GM23338 (cell line): ENCODE results near the gene SNX4. TPM values are rescaled to one million over a fixed set of nuclear protein-coding genes. Genes with fewer than 3 reads are reported as not detected.
A peak's percentile ranks its signal among the peaks of the same experiment; 100 is the strongest.

ENCODE experiments used
- ATAC-seq: fragments of 200-7000 bp; cut with Tn5 transposase; 3 replicates; pipeline ENCODE4 v1.9.1; 2020
- DNase-seq: peaks from one replicate; pipeline ENCODE4 v3.0.0-alpha.2; 2015; ENCODE audit warnings: low spot score
- H2AFZ ChIP-seq: fragments of 200-600 bp; sonication (generic); 2 replicates; pipeline ENCODE4 v1.8.0; 2016; ENCODE audit warnings: antibody characterized with exemption, mild to moderate bottlenecking, moderate library complexity
- H3F3A ChIP-seq: fragments of 200-600 bp; sonication (generic); replicated peaks from 2 replicates; pipeline ENCODE4 v1.8.0; 2017; ENCODE audit warnings: antibody characterized with exemption, mixed run types, low read depth
- H3K27ac ChIP-seq: fragments of 200-600 bp; sonication (generic); 2 replicates; pipeline ENCODE4 v1.6.1; 2016; ENCODE audit warnings: low read depth
- H3K27me3 ChIP-seq: fragments of 200-600 bp; sonication (generic); 2 replicates; pipeline ENCODE4 v1.8.0; 2016; ENCODE audit warnings: mild to moderate bottlenecking, mixed run types, moderate library complexity; ENCODE audit not compliant: insufficient read depth
- H3K36me3 ChIP-seq: fragments of 200-600 bp; sonication (generic); 2 replicates; pipeline ENCODE4 v1.8.0; 2016; ENCODE audit warnings: mild to moderate bottlenecking; ENCODE audit not compliant: insufficient read depth
- H3K4me1 ChIP-seq: fragments of 200-600 bp; sonication (generic); 2 replicates; pipeline ENCODE4 v1.8.0; 2016; ENCODE audit warnings: mild to moderate bottlenecking, moderate library complexity; ENCODE audit not compliant: insufficient read depth
- H3K4me2 ChIP-seq: fragments of 200-600 bp; sonication (generic); 2 replicates; pipeline ENCODE4 v1.7.1; 2017; ENCODE audit warnings: mixed run types
- H3K4me3 ChIP-seq: fragments of 200-600 bp; sonication (generic); 2 replicates; pipeline ENCODE4 v1.6.1; 2016; ENCODE audit warnings: mixed run types
- H3K79me2 ChIP-seq: fragments of 200-600 bp; sonication (generic); replicated peaks from 2 replicates; pipeline ENCODE4 v1.8.0; 2017; ENCODE audit warnings: mild to moderate bottlenecking; ENCODE audit not compliant: insufficient read depth
- H3K9me2 ChIP-seq: fragments of 200-600 bp; sonication (generic); 2 replicates; pipeline ENCODE4 v1.8.0; 2017; ENCODE audit not compliant: insufficient read depth
- H4K20me1 ChIP-seq: fragments of 200-600 bp; sonication (generic); replicated peaks from 2 replicates; pipeline ENCODE4 v1.8.0; 2017; ENCODE audit warnings: mild to moderate bottlenecking; ENCODE audit not compliant: insufficient read depth
- H3K27ac Mint-ChIP-seq: 2 replicates; pipeline ENCODE4 v1.8.0; 2020; ENCODE audit warnings: inconsistent platforms, mild to moderate bottlenecking, moderate library complexity, mixed read lengths
- H3K27me3 Mint-ChIP-seq: 3 replicates; pipeline ENCODE4 v1.8.0; 2022; ENCODE audit warnings: low read depth, mild to moderate bottlenecking, moderate library complexity, mixed read lengths, inconsistent platforms; ENCODE audit not compliant: insufficient read depth, poor library complexity
- H3K36me3 Mint-ChIP-seq: 3 replicates; pipeline ENCODE4 v1.8.0; 2021; ENCODE audit warnings: low read depth, mild to moderate bottlenecking, inconsistent platforms, moderate library complexity, mixed read lengths
- H3K4me1 Mint-ChIP-seq: 3 replicates; pipeline ENCODE4 v1.8.0; 2020; ENCODE audit warnings: mild to moderate bottlenecking, inconsistent platforms, mixed read lengths
- H3K4me3 Mint-ChIP-seq: 3 replicates; pipeline ENCODE4 v1.8.0; 2021; ENCODE audit warnings: moderate library complexity, mild to moderate bottlenecking, inconsistent platforms, mixed read lengths
- H3K9me3 Mint-ChIP-seq: 3 replicates; pipeline ENCODE4 v1.8.0; 2020; ENCODE audit warnings: moderate library complexity, mild to moderate bottlenecking, inconsistent platforms, mixed read lengths
- CREB1 ChIP-seq: fragments of 250-450 bp; sonication (Bioruptor Pico); IDR thresholded peaks from 2 replicates; pipeline ENCODE4 v1.5.0; 2020; ENCODE audit warnings: low read depth, mild to moderate bottlenecking, moderate library complexity
- CTCF ChIP-seq, 2 experiments: fragments of 200-600 bp in 1 of 2; sonication (generic) in 1 of 2; conservative IDR thresholded peaks; 2 replicates each; pipeline versions ENCODE4 v1.5.1 to v1.6.1; 2016 to 2017; ENCODE audit warnings: antibody characterized with exemption in 2 of 2, low read depth in 2 of 2, mild to moderate bottlenecking in 2 of 2, moderate library complexity in 1 of 2
- EZH2 ChIP-seq: fragments of 200-600 bp; sonication (generic); IDR thresholded peaks from one replicate; pipeline ENCODE4 v1.8.0; 2017; ENCODE audit warnings: antibody characterized with exemption, mild to moderate bottlenecking, low read depth; ENCODE audit not compliant: unreplicated experiment
- ZNF462 ChIP-seq: fragments of 250-450 bp; sonication (Bioruptor Pico); IDR thresholded peaks from 2 replicates; pipeline ENCODE4 v1.5.0; 2020; ENCODE audit warnings: mild to moderate bottlenecking, moderate library complexity
- polyA plus RNA-seq: library from polyadenylated mRNA; unstranded; fragments of >200 nt; fragmentation: Nextera tagmentation; extraction: Ambion mirVana; gene quantifications from 2 replicates; pipeline ENCODE4 v1.2.1, GENCODE V29; 2016
- total RNA-seq: library from RNA; depleted of rRNA; stranded (reverse); fragments of >200 nt; shearing (Covaris generic); gene quantifications from 2 replicates; pipeline ENCODE4 v1.2.3, GENCODE V29; 2014

The SNX4 gene
- total and polyA plus RNA-seq, 2 experiments from 2014 or later = 13.0 to 27.8 TPM

- no peaks in the 10 kb centered on the region for H3K36me3 ChIP-seq
- Mint-ChIP-seq H3K4me3 (no peak overlapping the region), H3K27me3 (peaks cover 3% of the 10 kb centered on the region), H3K27ac (no peak overlapping the region), H3K4me1 (peaks cover 7% of the 10 kb centered on the region; the same call in 2 of the 3 replicates), H3K9me3 (no peaks in the 10 kb centered on the region), H3K36me3 (peaks cover 16% of the 10 kb centered on the region)
- H4K20me1 ChIP-seq = no peaks in the 10 kb centered on the region
- H3K4me1 ChIP-seq = peaks cover 9% of the 10 kb centered on the region; the same call in 1 of the 2 replicates
- H3K4me2 ChIP-seq = peak overlapping the region; percentile 16; the same call in 1 of the 2 replicates
- DNase-seq (no peak), ATAC-seq (no peak)
- no peak overlapping the region for H2AFZ ChIP-seq
- no peak overlapping the region for H3K27ac ChIP-seq
- H3K27me3 ChIP-seq = no peaks in the 10 kb centered on the region
- H3K9me2 ChIP-seq = no peaks in the 10 kb centered on the region
- H3K79me2 ChIP-seq = no peaks in the 10 kb centered on the region
- no peak overlapping the region for H3K4me3 ChIP-seq
- no peak for TF ChIP-seq CREB1 (CRISPR knock-in tag)
- no peak for TF ChIP-seq ZNF462
- no peak for TF ChIP-seq EZH2
- no peak for TF ChIP-seq CTCF (conservative IDR thresholded peaks at IDR 0.05; ENCODE audit: low read depth in 2 of 2)
- H3F3A ChIP-seq = no peaks in the 10 kb centered on the region
Observed at GRCh38 chr3:125477701-125478100, 42.3 kb downstream of the SNX4 start.
